ENCODE results near the gene KCNG2. TPM values are rescaled to one million over a fixed set of nuclear protein-coding genes. Genes with fewer than 3 reads are reported as not detected.
A peak's percentile ranks its signal among the peaks of the same experiment; 100 is the strongest.

The KCNG2 gene
- total RNA-seq, 4 donors from 2014 or later, result 0.27 TPM; not detected in 3

GRCh38 chr18:79798346-79798998 is 734 bp downstream of the KCNG2 start:
- no CpG with 5 or more reads among the region's 78 CpGs for WGBS, 2 donors (ENCODE audit: low coverage in 1 of 2)
- no peaks in the 10 kb centered on the region for H3K9me3 ChIP-seq
- H3K36me3 ChIP-seq, result no peaks in the 10 kb centered on the region
- H3K4me3 ChIP-seq, result peak overlapping the region in 1 of 2 donors; percentile 43
- TF ChIP-seq POLR2A (IDR thresholded peaks at IDR 0.05) (no peak), CTCF (IDR thresholded peaks at IDR 0.05) (no peak), EP300 (IDR thresholded peaks at IDR 0.05) (no peak), POLR2AphosphoS5 (IDR thresholded peaks at IDR 0.05) (no peak)
- no peak for ATAC-seq
- H3K27ac ChIP-seq, result no peak overlapping the region
- H3K27me3 ChIP-seq, result peaks cover 70% of the 10 kb centered on the region
- H3K4me1 ChIP-seq, result peaks cover 0 to 24% (median 14%) of the 10 kb centered on the region in 3 donors

GRCh38 chr18:79798999-79799370 is 1.2 kb downstream of the KCNG2 start:
- Histone ChIP-seq H3K27me3 (peaks cover 70% of the 10 kb centered on the region), H3K36me3 (no peaks in the 10 kb centered on the region), H3K27ac (no peak overlapping the region), H3K9me3 (no peaks in the 10 kb centered on the region), H3K4me3 (peak overlapping the region in 1 of 2 donors; percentile 43), H3K4me1 (peaks cover 0 to 24% (median 14%) of the 10 kb centered on the region in 3 donors)
- WGBS, 2 donors (ENCODE audit: low coverage in 1 of 2), result no CpG with 5 or more reads among the region's 14 CpGs
- TF ChIP-seq POLR2AphosphoS5 (IDR thresholded peaks at IDR 0.05), result no peak
- ATAC-seq, result no peak

- Histone ChIP-seq H3K27ac (no peak overlapping the region), H3K27me3 (peaks cover 70% of the 10 kb centered on the region), H3K4me3 (no peak overlapping the region), H3K4me1 (peaks cover 0 to 24% (median 14%) of the 10 kb centered on the region in 3 donors), H3K36me3 (no peaks in the 10 kb centered on the region), H3K9me3 (no peaks in the 10 kb centered on the region)
- TF ChIP-seq POLR2AphosphoS5 (IDR thresholded peaks at IDR 0.05), result no peak
- TF ChIP-seq EP300 (IDR thresholded peaks at IDR 0.05), result no peak
- no peak for TF ChIP-seq POLR2A (IDR thresholded peaks at IDR 0.05)
- 58 to 73% methylated on average over 2 to 8 of the region's 30 CpGs for WGBS, 2 donors (ENCODE audit: low coverage in 1 of 2)
- ATAC-seq, result no peak
These were observed 2.1 kb downstream of the KCNG2 start for GRCh38 chr18:79799619-79800370.

- no peak overlapping the region for H3K27ac ChIP-seq
- H3K27me3 ChIP-seq, result peaks cover 70% of the 10 kb centered on the region
- no peak for ATAC-seq
- H3K4me3 ChIP-seq, result no peak overlapping the region
- peaks cover 0 to 24% (median 14%) of the 10 kb centered on the region in 3 donors for H3K4me1 ChIP-seq
- TF ChIP-seq EP300 (IDR thresholded peaks at IDR 0.05) (no peak), CTCF (IDR thresholded peaks at IDR 0.05) (no peak), POLR2A (IDR thresholded peaks at IDR 0.05) (no peak), POLR2AphosphoS5 (IDR thresholded peaks at IDR 0.05) (no peak)
- H3K9me3 ChIP-seq, result no peaks in the 10 kb centered on the region
- H3K36me3 ChIP-seq, result no peaks in the 10 kb centered on the region
- WGBS, 2 donors (ENCODE audit: low coverage in 1 of 2), result 88 to 91% methylated on average over 6 to 14 of the region's 39 CpGs
These were observed 2.8 kb downstream of the KCNG2 start for GRCh38 chr18:79800371-79801180.

- H3K27ac ChIP-seq, result no peak overlapping the region
- H3K27me3 ChIP-seq, result peaks cover 63% of the 10 kb centered on the region
- TF ChIP-seq POLR2AphosphoS5 (IDR thresholded peaks at IDR 0.05), result no peak
- 86 to 98% methylated on average over 11 to 12 of the region's 13 CpGs for WGBS, 2 donors (ENCODE audit: low coverage in 1 of 2)
- H3K9me3 ChIP-seq, result no peaks in the 10 kb centered on the region
- H3K36me3 ChIP-seq, result no peaks in the 10 kb centered on the region
- no peak overlapping the region for H3K4me3 ChIP-seq
- ATAC-seq, result no peak
- H3K4me1 ChIP-seq, result peaks cover 0 to 24% (median 14%) of the 10 kb centered on the region in 3 donors
These were observed 3.5 kb downstream of the KCNG2 start for GRCh38 chr18:79801217-79801616.

GRCh38 chr18:79801641-79802040 is 3.9 kb downstream of the KCNG2 start:
- H3K27ac ChIP-seq, result no peak overlapping the region
- no peaks in the 10 kb centered on the region for H3K9me3 ChIP-seq
- no peak overlapping the region for H3K4me3 ChIP-seq
- no peak for TF ChIP-seq POLR2A (IDR thresholded peaks at IDR 0.05)
- no peak for TF ChIP-seq EP300 (IDR thresholded peaks at IDR 0.05)
- no peak for TF ChIP-seq POLR2AphosphoS5 (IDR thresholded peaks at IDR 0.05)
- TF ChIP-seq CTCF (IDR thresholded peaks at IDR 0.05), result no peak
- WGBS, 2 donors (ENCODE audit: low coverage in 1 of 2), result 77 to 100% methylated on average over 2 to 5 of the region's 9 CpGs
- H3K27me3 ChIP-seq, result peaks cover 59% of the 10 kb centered on the region
- peaks cover 0 to 24% (median 14%) of the 10 kb centered on the region in 3 donors for H3K4me1 ChIP-seq
- no peak for ATAC-seq
- H3K36me3 ChIP-seq, result no peaks in the 10 kb centered on the region

All from gastroesophageal sphincter (tissue), 4 donors.